GM12892 (cell line): Measurements from ENCODE around the gene USP7.

ENCODE experiments used
- POLR2A ChIP-seq: IDR thresholded peaks from 2 replicates; pipeline ENCODE4 v1.6.1; 2011; ENCODE audit warnings: low read depth, low read length, control low read depth
- POLR2AphosphoS5 ChIP-seq: IDR thresholded peaks from 2 replicates; pipeline ENCODE4 v1.6.1; 2011; ENCODE audit warnings: low read depth, low read length, control low read depth
- TAF1 ChIP-seq: IDR thresholded peaks from 2 replicates; pipeline ENCODE4 v1.6.1; 2011; ENCODE audit warnings: low read depth, mild to moderate bottlenecking, control low read depth, low read length, borderline replicate concordance

DNA sequence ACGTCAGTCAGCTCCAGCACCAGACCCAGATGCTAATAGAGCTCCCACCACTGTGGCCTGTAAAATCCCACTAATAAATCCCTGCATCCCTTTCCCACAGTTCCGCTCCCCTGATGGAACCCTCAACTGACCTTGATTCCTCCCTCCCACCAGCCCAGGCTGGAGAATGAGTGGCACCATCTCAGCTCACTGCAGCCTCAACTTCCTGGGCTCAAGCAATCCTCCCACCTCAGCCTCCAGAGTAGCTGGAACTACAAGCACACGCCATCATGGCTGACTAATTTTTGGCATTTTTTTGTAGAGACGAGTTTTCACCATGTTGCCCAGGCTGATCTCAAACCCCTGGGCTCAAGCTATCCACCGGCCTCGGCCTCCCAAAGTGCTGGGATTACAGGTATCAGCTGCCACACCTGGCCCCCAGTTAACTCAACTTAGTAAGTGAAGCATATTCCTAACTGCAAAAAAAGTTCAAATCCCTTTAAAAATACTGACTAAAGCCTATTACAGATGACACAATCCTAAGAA is 15.6 kb downstream of the USP7 start:
- TF ChIP-seq POLR2A (no peak), POLR2AphosphoS5 (no peak), TAF1 (no peak)
